MCF 10A (cell line): ENCODE results near the gene PMM1. TPM values are rescaled to one million over a fixed set of nuclear protein-coding genes. Genes with fewer than 3 reads are reported as not detected.

Experiments used
- BruUV-seq: library from RNA; stranded (reverse); fragments of 400-500 nt; replicated peaks from 2 replicates; lab custom pipeline; 2021; lab: Mats Ljungman, UMichigan
- CTCF ChIA-PET: fragments of 300-600 bp; sonication (Branson Sonifier 250); formaldehyde crosslinking; extraction: SDS; loops from one replicate; lab custom pipeline; 2021; ENCODE audit warnings: antibody characterized with exemption, inconsistent platforms; lab: Yijun Ruan, JAX
- POLR2A ChIA-PET: fragments of 300-600, 350-650 bp; sonication (Branson Sonifier 250); formaldehyde crosslinking; extraction: SDS; loops from one replicate; lab custom pipeline; 2020; ENCODE audit warnings: antibody characterized with exemption, inconsistent platforms; lab: Yijun Ruan, JAX
- DNase-seq: peaks from one replicate; pipeline ENCODE4 v3.0.0-alpha.2; 2018; ENCODE audit not compliant: unreplicated experiment
- H3K27ac Mint-ChIP-seq: one replicate; pipeline ENCODE4 v1.8.0; 2022; ENCODE audit warnings: mild to moderate bottlenecking, low read depth, mixed read lengths; ENCODE audit not compliant: unreplicated experiment
- H3K27me3 Mint-ChIP-seq: one replicate; pipeline ENCODE4 v1.8.0; 2022; ENCODE audit warnings: mixed read lengths; ENCODE audit not compliant: insufficient read depth, unreplicated experiment
- H3K36me3 Mint-ChIP-seq: one replicate; pipeline ENCODE4 v1.8.0; 2022; ENCODE audit warnings: mild to moderate bottlenecking, moderate library complexity, mixed read lengths; ENCODE audit not compliant: insufficient read depth, unreplicated experiment
- H3K4me1 Mint-ChIP-seq: one replicate; pipeline ENCODE4 v1.8.0; 2022; ENCODE audit warnings: mixed read lengths; ENCODE audit not compliant: insufficient read depth, unreplicated experiment
- H3K4me3 Mint-ChIP-seq: one replicate; pipeline ENCODE4 v1.8.0; 2022; ENCODE audit warnings: mild to moderate bottlenecking, moderate library complexity, mixed read lengths; ENCODE audit not compliant: unreplicated experiment
- H3K9me3 Mint-ChIP-seq: one replicate; pipeline ENCODE4 v1.8.0; 2022; ENCODE audit warnings: mixed read lengths; ENCODE audit not compliant: unreplicated experiment
- CTCF ChIP-seq: fragments of 200-600 bp; IDR thresholded peaks from one replicate; pipeline ENCODE4 v1.8.0; 2022; ENCODE audit warnings: antibody characterized with exemption, mild to moderate bottlenecking; ENCODE audit not compliant: unreplicated experiment
- intact Hi-C: fragments of 100-400 bp; cut with micrococcal nuclease; formaldehyde crosslinking; loops from 2 replicates; pipeline ENCODE4 v1.14.1; 2022
- total RNA-seq: library from RNA; stranded (reverse); gene quantifications from 2 replicates; pipeline ENCODE4 v1.2.3, GENCODE V29; 2022

PMM1 gene
- total RNA-seq, 1 experiment from 2014 or later = 29.9 TPM

- intact Hi-C loops = no loop called here
- no peaks in the 10 kb centered on the region for H3K27me3 Mint-ChIP-seq
- H3K4me1 Mint-ChIP-seq = no peaks in the 10 kb centered on the region
- H3K36me3 Mint-ChIP-seq = peaks cover 79% of the 10 kb centered on the region
- ChIA-PET CTCF (interaction anchor here (0.6 to 2.2 kb wide), 12 partner anchors 9 to 217 kb away, joined by 3 to 11 read pairs (median 4); partner anchors contain the start of gene POLR3H), POLR2A (interaction anchor here (0.6 to 1.6 kb wide), 5 partner anchors 65 to 229 kb away, joined by 3 to 5 read pairs (median 3); partner anchors contain the start of genes ACO2 and PHF5A)
- no TSS peak for BruUV-seq
- H3K27ac Mint-ChIP-seq = no peak overlapping the region
- DNase-seq = peak; percentile 64
- TF ChIP-seq CTCF = peak; percentile 73
- no peak overlapping the region for H3K4me3 Mint-ChIP-seq
- H3K9me3 Mint-ChIP-seq = no peaks in the 10 kb centered on the region
These were observed 56.5 kb downstream of the PMM1 start for GRCh38 chr22:41532908-41533825.

GRCh38 chr22:41531715-41532477, 57.7 kb downstream of the PMM1 start:
- DNase-seq = no peak
- Mint-ChIP-seq H3K4me3 (no peak overlapping the region), H3K4me1 (no peaks in the 10 kb centered on the region), H3K36me3 (peaks cover 85% of the 10 kb centered on the region), H3K9me3 (no peaks in the 10 kb centered on the region), H3K27me3 (no peaks in the 10 kb centered on the region), H3K27ac (no peak overlapping the region)
- POLR2A ChIA-PET = interaction anchor here (1.0 to 1.6 kb wide), 4 partner anchors 63 to 130 kb away, joined by 3 to 5 read pairs (median 3); partner anchors contain the start of genes ACO2 and PHF5A
- no TSS peak for BruUV-seq
- intact Hi-C loops = no loop called here
- CTCF ChIA-PET = interaction anchor here (0.6 to 2.2 kb wide), 11 partner anchors 10 to 128 kb away, joined by 3 to 11 read pairs (median 4); partner anchors contain the start of gene POLR3H
- no peak for TF ChIP-seq CTCF

GRCh38 chr22:41530890-41531714, 58.5 kb downstream of the PMM1 start:
- ChIA-PET CTCF (interaction anchor here (2.2 kb wide), 1 partner anchor 14 kb away, joined by 8 read pairs; no protein-coding TSS in a partner anchor), POLR2A (interaction anchor here (0.6 to 1.4 kb wide), 2 partner anchors 17 to 128 kb away, joined by 3 to 5 read pairs; no protein-coding TSS in a partner anchor)
- peaks cover 90% of the 10 kb centered on the region for H3K36me3 Mint-ChIP-seq
- H3K9me3 Mint-ChIP-seq = no peaks in the 10 kb centered on the region
- DNase-seq = no peak
- BruUV-seq = no TSS peak
- no peak overlapping the region for H3K4me3 Mint-ChIP-seq
- no peak overlapping the region for H3K27ac Mint-ChIP-seq
- no peaks in the 10 kb centered on the region for H3K4me1 Mint-ChIP-seq
- H3K27me3 Mint-ChIP-seq = no peaks in the 10 kb centered on the region
- no peak for TF ChIP-seq CTCF
- intact Hi-C loops = no loop called here
